Right atrium auricular region (tissue), 2 donors: ENCODE data around the gene PCDH20. TPM values are rescaled to one million over a fixed set of nuclear protein-coding genes. Genes with fewer than 3 reads are reported as not detected.

Source experiments
- DNase-seq: peaks from one replicate; pipeline ENCODE4 v3.0.0-alpha.2; 2019; ENCODE audit warnings: low spot score
- H3K27ac ChIP-seq, 2 donors: fragments of 200-600 bp; sonication (generic); 1 replicate in 1 of 2; 2 replicates in 1 of 2; pipeline ENCODE4 v1.5.1; 2016 to 2019
- H3K27me3 ChIP-seq, 2 donors: fragments of 200-600 bp; sonication (generic); one replicate each; pipeline versions ENCODE4 v1.5.1 to v1.6.0; 2017 to 2019
- H3K36me3 ChIP-seq: fragments of 200-600 bp; sonication (generic); one replicate; pipeline ENCODE4 v1.5.1; 2016
- H3K4me1 ChIP-seq, 2 donors: fragments of 200-600 bp; sonication (generic); one replicate each; pipeline versions ENCODE4 v1.5.1 to v1.6.0; 2017 to 2019
- H3K4me3 ChIP-seq, 2 donors: fragments of 200-600 bp; sonication (generic); 1 replicate in 1 of 2; 2 replicates in 1 of 2; pipeline ENCODE4 v1.5.1; 2017 to 2019; ENCODE audit warnings: mild to moderate bottlenecking in 1 of 2, moderate library complexity in 1 of 2
- H3K9me3 ChIP-seq, 2 donors: fragments of 200-600 bp; sonication (generic); one replicate each; pipeline ENCODE4 v1.5.1; 2019
- total RNA-seq, 2 donors: library from RNA; depleted of rRNA; stranded (reverse); fragments of >200 nt; gene quantifications; one replicate each; pipeline ENCODE4 v1.1.0, GENCODE V29; 2016
- TF ChIP-seq, protein P1 (sequence below), 2 donors: fragments of 200-600 bp; sonication (generic); IDR thresholded peaks; one replicate each; pipeline ENCODE4 v1.5.1; 2019; ENCODE audit warnings: antibody characterized with exemption in 2 of 2

PCDH20 gene, protein sequence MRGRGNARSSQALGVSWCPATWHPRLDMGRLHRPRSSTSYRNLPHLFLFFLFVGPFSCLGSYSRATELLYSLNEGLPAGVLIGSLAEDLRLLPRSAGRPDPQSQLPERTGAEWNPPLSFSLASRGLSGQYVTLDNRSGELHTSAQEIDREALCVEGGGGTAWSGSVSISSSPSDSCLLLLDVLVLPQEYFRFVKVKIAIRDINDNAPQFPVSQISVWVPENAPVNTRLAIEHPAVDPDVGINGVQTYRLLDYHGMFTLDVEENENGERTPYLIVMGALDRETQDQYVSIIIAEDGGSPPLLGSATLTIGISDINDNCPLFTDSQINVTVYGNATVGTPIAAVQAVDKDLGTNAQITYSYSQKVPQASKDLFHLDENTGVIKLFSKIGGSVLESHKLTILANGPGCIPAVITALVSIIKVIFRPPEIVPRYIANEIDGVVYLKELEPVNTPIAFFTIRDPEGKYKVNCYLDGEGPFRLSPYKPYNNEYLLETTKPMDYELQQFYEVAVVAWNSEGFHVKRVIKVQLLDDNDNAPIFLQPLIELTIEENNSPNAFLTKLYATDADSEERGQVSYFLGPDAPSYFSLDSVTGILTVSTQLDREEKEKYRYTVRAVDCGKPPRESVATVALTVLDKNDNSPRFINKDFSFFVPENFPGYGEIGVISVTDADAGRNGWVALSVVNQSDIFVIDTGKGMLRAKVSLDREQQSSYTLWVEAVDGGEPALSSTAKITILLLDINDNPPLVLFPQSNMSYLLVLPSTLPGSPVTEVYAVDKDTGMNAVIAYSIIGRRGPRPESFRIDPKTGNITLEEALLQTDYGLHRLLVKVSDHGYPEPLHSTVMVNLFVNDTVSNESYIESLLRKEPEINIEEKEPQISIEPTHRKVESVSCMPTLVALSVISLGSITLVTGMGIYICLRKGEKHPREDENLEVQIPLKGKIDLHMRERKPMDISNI
- 10 to 100 TPM in 1 of 2 donors, 1 to 10 TPM in 1; 6.4 to 50.7 TPM for total RNA-seq

DNA sequence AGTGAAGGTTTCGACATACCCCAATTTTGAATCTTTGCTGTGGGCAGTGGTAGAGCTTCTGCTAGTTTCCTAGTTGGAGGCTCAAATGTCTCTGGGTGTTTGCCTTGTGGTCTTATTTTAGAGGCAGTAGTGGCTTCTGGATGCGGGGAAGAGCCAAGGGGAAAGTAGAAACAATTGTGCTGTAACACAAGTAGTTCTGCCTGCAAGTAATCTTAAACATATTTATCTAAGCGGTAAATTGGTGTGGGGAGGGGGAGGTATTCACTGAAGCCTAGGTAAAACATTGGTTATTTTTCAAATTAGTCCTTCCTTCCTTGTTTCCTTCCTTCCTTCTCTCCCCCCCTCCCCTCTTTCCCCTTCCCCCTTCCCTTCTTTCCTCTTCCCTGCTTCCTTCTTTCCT is at the start of gene PCDH20:
PCDH20 (minus strand) TSS at position 101 of the 400 bp plus-strand sequence. CDS start 691 bp downstream, outside the sequence.
- Histone ChIP-seq H3K4me1 (peaks cover 0 to 10% of the 10 kb centered on the region in 2 donors), H3K9me3 (no peaks in the 10 kb centered on the region), H3K27me3 (no peaks in the 10 kb centered on the region), H3K27ac (peak within 1 kb of the TSS in 1 of 2 donors; percentile 69), H3K36me3 (peaks cover 3% of the 10 kb centered on the region), H3K4me3 (peak within 1 kb of the TSS; percentile 46 to 49)
- no peak for DNase-seq
- TF ChIP-seq, protein P1, sequence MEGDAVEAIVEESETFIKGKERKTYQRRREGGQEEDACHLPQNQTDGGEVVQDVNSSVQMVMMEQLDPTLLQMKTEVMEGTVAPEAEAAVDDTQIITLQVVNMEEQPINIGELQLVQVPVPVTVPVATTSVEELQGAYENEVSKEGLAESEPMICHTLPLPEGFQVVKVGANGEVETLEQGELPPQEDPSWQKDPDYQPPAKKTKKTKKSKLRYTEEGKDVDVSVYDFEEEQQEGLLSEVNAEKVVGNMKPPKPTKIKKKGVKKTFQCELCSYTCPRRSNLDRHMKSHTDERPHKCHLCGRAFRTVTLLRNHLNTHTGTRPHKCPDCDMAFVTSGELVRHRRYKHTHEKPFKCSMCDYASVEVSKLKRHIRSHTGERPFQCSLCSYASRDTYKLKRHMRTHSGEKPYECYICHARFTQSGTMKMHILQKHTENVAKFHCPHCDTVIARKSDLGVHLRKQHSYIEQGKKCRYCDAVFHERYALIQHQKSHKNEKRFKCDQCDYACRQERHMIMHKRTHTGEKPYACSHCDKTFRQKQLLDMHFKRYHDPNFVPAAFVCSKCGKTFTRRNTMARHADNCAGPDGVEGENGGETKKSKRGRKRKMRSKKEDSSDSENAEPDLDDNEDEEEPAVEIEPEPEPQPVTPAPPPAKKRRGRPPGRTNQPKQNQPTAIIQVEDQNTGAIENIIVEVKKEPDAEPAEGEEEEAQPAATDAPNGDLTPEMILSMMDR (IDR thresholded peaks at IDR 0.05), result no peak

DNA sequence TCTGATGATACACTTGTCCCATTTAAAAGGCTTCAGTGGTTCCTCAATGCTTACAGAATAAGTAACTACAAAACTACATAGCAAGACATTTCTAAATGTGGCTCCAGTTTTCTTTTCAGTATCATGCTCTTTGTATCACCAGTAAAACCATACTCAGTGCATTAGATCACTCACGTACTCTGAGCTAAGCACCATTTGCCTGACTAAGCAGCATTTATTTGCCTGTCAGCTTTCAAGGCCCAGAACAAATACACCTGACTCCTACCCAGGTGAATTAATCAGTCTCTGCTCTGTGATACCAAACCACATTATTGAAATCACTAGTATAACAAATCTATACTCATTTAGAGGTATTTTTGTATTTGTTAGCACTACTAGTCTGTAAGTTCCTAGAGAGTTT is 47.4 kb upstream of the PCDH20 start:
- Histone ChIP-seq H3K36me3 (no peaks in the 10 kb centered on the region), H3K27ac (no peak overlapping the region), H3K4me1 (no peaks in the 10 kb centered on the region), H3K27me3 (no peaks in the 10 kb centered on the region), H3K9me3 (no peaks in the 10 kb centered on the region), H3K4me3 (no peak overlapping the region)
- DNase-seq, result no peak
- TF ChIP-seq, protein P1 (IDR thresholded peaks at IDR 0.05), result no peak

DNA sequence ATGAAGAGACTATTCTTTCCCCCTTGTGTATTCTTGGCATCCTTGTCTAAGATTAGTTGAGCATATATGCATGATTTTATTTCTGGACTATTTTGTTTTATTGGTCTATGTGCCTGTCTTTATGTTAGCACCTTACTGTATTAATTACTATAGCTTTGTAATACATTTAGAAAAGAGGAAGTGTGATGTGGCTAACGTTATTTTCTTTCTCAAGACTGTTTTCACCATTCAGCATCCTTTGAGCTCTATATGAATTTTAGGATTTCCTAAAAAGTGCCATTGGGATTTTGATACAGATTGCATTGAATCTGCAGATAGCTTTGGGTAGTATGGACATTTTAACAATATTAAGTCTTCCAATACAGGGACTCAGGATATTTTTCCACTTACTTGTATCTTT is 37.5 kb upstream of the PCDH20 start:
- Histone ChIP-seq H3K27ac (no peak overlapping the region), H3K27me3 (no peaks in the 10 kb centered on the region), H3K4me1 (no peaks in the 10 kb centered on the region), H3K9me3 (no peaks in the 10 kb centered on the region), H3K36me3 (no peaks in the 10 kb centered on the region), H3K4me3 (no peak overlapping the region)
- DNase-seq, result no peak
- TF ChIP-seq, protein P1 (IDR thresholded peaks at IDR 0.05), result no peak

DNA sequence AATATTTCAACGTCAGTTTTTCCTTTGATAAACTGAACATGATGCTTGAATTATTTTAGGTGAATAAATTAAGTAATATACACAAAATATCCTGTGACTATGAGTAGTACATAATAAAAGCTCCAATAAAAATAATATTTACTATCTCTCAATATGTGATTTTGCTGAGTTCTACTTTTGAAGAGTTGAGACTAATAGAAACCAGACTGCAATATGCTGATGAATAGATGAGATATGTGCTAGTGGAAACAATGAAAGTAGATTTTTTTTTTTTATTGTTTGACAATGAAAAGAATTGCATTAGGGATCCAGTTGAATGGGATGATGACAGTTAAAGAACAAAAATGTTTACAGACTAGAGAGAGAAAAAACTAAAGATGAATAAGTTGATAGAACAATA is 16.4 kb upstream of the PCDH20 start:
- no peak overlapping the region for H3K4me3 ChIP-seq
- no peak for DNase-seq

DNA sequence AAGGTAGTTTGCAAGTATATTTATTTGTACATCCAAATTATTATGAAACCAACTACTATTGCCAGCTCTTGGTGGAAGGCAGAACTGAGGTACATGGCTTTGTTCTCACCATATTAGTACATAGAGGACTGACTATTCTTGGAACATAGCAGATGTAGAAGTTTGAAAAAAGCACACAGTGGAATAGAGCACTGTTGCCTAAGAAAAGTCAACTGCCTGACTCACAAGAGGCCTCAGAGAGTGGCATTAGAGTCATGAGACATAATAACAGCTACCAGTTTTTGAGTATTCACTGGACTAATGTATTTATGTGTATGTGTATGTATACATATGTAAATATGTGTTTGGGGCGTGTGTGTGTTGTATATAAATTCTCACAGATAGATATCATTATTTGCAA is 8.3 kb upstream of the PCDH20 start:
- no peaks in the 10 kb centered on the region for H3K9me3 ChIP-seq
- no peaks in the 10 kb centered on the region for H3K36me3 ChIP-seq
- no peaks in the 10 kb centered on the region for H3K4me1 ChIP-seq
- H3K27me3 ChIP-seq, result no peaks in the 10 kb centered on the region
- H3K27ac ChIP-seq, result no peak overlapping the region
- TF ChIP-seq, protein P1 (IDR thresholded peaks at IDR 0.05), result no peak
- no peak overlapping the region for H3K4me3 ChIP-seq
- no peak for DNase-seq

More for the DNA sequence above, 16.4 kb upstream of the PCDH20 start:
- TF ChIP-seq, protein P1 (IDR thresholded peaks at IDR 0.05), result no peak
- Histone ChIP-seq H3K27me3 (no peaks in the 10 kb centered on the region), H3K9me3 (no peaks in the 10 kb centered on the region), H3K36me3 (no peaks in the 10 kb centered on the region), H3K4me1 (no peaks in the 10 kb centered on the region), H3K27ac (no peak overlapping the region)
